NCI-H82 treated with DMSO at 0.1 percent for 48 hours (cell line): ENCODE results near the gene ZBTB20.

Experiments
- DNase-seq: peaks from one replicate; lab custom pipeline; 2025; ENCODE audit not compliant: unreplicated experiment; lab: John Stamatoyannopoulos, UW

ZBTB20 gene

GRCh38 chr3:115090712-115091111, 56.4 kb downstream of the ZBTB20 start:
- no peak for DNase-seq

GRCh38 chr3:115089481-115089880, 57.6 kb downstream of the ZBTB20 start:
- DNase-seq, result no peak

GRCh38 chr3:115087512-115087911, 59.6 kb downstream of the ZBTB20 start:
- no peak for DNase-seq

- no peak for DNase-seq
Measured at GRCh38 chr3:115086344-115086743, 60.7 kb downstream of the ZBTB20 start.

GRCh38 chr3:115085197-115085865, 61.8 kb downstream of the ZBTB20 start:
- DNase-seq, result no peak

- no peak for DNase-seq
Measured at GRCh38 chr3:115084686-115085085, 62.4 kb downstream of the ZBTB20 start.

GRCh38 chr3:115082260-115082659, 64.8 kb downstream of the ZBTB20 start:
- DNase-seq, result no peak

GRCh38 chr3:115081444-115081843, 65.6 kb downstream of the ZBTB20 start:
- DNase-seq, result no peak

- no peak for DNase-seq
Measured at GRCh38 chr3:115077501-115078250, 69.4 kb downstream of the ZBTB20 start.

- DNase-seq, result no peak
Measured at GRCh38 chr3:115074502-115074901, 72.6 kb downstream of the ZBTB20 start.

GRCh38 chr3:115072265-115073021, 74.6 kb downstream of the ZBTB20 start:
- no peak for DNase-seq

GRCh38 chr3:115071601-115072000, 75.5 kb downstream of the ZBTB20 start:
- no peak for DNase-seq

GRCh38 chr3:115071166-115071565, 75.9 kb downstream of the ZBTB20 start:
- DNase-seq, result no peak

- DNase-seq, result no peak
Measured at GRCh38 chr3:115068799-115069198, 78.3 kb downstream of the ZBTB20 start.

- DNase-seq, result no peak
Measured at GRCh38 chr3:115062412-115062956, 84.6 kb downstream of the ZBTB20 start.

- DNase-seq, result no peak
Measured at GRCh38 chr3:115062009-115062408, 85.1 kb downstream of the ZBTB20 start.

GRCh38 chr3:115052906-115053305, 94.2 kb downstream of the ZBTB20 start:
- no peak for DNase-seq

GRCh38 chr3:115042351-115042750, 104.7 kb downstream of the ZBTB20 start:
- DNase-seq, result no peak

- no peak for DNase-seq
Measured at GRCh38 chr3:115040673-115041286, 106.3 kb downstream of the ZBTB20 start.

- no peak for DNase-seq
Measured at GRCh38 chr3:115040246-115040645, 106.8 kb downstream of the ZBTB20 start.

- DNase-seq, result no peak
Measured at GRCh38 chr3:115038817-115039216, 108.3 kb downstream of the ZBTB20 start.
